Bronchial epithelial cell (primary cell): ENCODE data around the gene IFNA7. TPM values are rescaled to one million over a fixed set of nuclear protein-coding genes. Genes with fewer than 3 reads are reported as not detected.
"Not testable (repeated sequence)": the region's sequence is repeated elsewhere in the genome, so short reads cannot be mapped to it uniquely, and the experiment has no call there.

Experiments
- DNase-seq: peaks from one replicate; pipeline ENCODE4 v3.0.0-alpha.2; 2010; ENCODE audit warnings: low read depth
- FAIRE-seq: peaks from 2 replicates; lab custom pipeline; 2011; peaks lifted over from hg19 to GRCh38; lab: Jason Lieb, UNC
- H3K27me3 ChIP-seq: 2 replicates; pipeline ENCODE4 v1.5.1; 2011; ENCODE audit warnings: low read length; ENCODE audit not compliant: control insufficient read depth, insufficient read depth
- H3K36me3 ChIP-seq: 2 replicates; pipeline ENCODE4 v1.5.1; 2011; ENCODE audit warnings: low read length; ENCODE audit not compliant: control insufficient read depth, insufficient read depth
- H3K4me3 ChIP-seq: 2 replicates; pipeline ENCODE4 v1.5.1; 2011; ENCODE audit warnings: mild to moderate bottlenecking, low read depth, low read length, control low read depth
- total RNA-seq: library from RNA; depleted of rRNA; stranded (reverse); fragments of >200 nt; gene quantifications from 2 replicates; pipeline ENCODE4 v1.2.1, GENCODE V29; 2014
- TF ChIP-seq, protein P1 (sequence below): IDR thresholded peaks from 2 replicates; pipeline ENCODE4 v1.5.1; 2011; ENCODE audit warnings: mild to moderate bottlenecking, moderate library complexity, low read length, control low read depth, inconsistent platforms; ENCODE audit not compliant: insufficient read depth, severe bottlenecking

The IFNA7 gene
- total RNA-seq, 1 donor from 2014 or later = not detected

DNA sequence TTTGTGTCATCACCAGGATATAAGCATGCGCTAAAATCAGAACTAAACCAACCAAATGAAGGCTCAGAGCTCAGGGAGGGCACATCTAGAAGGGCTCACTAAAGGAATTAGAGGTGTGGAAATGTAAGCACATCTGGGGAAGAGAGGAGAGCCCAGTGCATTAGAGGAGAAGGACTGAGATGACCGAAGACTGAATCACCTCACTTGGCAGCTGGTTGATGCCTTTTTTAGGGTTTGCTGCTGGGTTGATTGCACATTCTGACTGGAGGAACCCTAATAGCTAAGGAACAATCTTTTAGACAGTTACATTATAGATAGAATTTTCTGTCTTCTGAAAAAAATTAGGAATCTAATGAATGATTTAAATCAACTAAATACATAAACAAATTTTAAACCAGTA is 27.3 kb downstream of the IFNA7 start:
- FAIRE-seq = no peak
- Histone ChIP-seq H3K27me3 (peaks cover 6% of the 10 kb centered on the region), H3K4me3 (no peak overlapping the region), H3K36me3 (no peaks in the 10 kb centered on the region)
- TF ChIP-seq, protein P1, sequence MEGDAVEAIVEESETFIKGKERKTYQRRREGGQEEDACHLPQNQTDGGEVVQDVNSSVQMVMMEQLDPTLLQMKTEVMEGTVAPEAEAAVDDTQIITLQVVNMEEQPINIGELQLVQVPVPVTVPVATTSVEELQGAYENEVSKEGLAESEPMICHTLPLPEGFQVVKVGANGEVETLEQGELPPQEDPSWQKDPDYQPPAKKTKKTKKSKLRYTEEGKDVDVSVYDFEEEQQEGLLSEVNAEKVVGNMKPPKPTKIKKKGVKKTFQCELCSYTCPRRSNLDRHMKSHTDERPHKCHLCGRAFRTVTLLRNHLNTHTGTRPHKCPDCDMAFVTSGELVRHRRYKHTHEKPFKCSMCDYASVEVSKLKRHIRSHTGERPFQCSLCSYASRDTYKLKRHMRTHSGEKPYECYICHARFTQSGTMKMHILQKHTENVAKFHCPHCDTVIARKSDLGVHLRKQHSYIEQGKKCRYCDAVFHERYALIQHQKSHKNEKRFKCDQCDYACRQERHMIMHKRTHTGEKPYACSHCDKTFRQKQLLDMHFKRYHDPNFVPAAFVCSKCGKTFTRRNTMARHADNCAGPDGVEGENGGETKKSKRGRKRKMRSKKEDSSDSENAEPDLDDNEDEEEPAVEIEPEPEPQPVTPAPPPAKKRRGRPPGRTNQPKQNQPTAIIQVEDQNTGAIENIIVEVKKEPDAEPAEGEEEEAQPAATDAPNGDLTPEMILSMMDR = no peak
- DNase-seq = peak; percentile 32

DNA sequence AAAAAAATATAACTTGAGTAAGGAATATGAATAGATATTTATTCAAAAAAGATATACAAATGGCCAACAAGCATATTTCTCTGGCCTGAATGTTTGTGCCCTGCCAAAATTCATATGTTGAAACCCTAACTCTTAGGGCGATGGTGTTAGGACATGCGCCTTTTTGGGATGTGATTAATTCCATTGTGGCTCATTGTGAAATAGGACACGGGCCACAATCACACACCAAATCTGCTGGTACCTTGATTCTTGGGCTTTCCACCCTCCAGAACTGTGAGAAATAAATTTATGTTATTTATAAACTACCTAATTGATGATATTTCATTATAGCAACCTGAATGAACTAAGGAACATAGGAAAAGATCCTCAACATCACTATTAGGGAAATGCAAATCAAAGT is 29.8 kb downstream of the IFNA7 start:
- no peak overlapping the region for H3K4me3 ChIP-seq
- H3K36me3 ChIP-seq = no peaks in the 10 kb centered on the region
- DNase-seq (no peak), FAIRE-seq (no peak)
- TF ChIP-seq, protein P1 = no peak
- peaks cover 3% of the 10 kb centered on the region for H3K27me3 ChIP-seq

DNA sequence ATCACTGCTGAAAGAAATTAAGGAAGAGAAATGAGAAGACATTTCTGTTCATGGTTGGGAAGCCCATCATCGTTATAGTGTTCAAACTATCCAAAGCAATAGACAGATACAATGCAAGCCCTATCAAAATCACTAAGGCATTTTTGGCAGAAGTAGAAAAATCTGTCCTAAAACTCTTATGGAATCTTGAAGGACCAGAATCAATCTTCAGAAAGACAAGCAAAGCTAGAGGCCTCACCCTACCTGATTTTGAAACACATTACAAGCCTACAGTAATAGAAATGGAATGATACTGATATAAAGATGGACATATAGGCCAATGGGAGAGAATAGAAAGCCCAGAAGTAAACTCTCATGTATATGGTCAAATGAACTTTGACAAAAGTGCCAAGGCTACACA is 30.7 kb downstream of the IFNA7 start:
- Histone ChIP-seq H3K36me3 (no peaks in the 10 kb centered on the region), H3K27me3 (no peaks in the 10 kb centered on the region)
- no peak for FAIRE-seq

DNA sequence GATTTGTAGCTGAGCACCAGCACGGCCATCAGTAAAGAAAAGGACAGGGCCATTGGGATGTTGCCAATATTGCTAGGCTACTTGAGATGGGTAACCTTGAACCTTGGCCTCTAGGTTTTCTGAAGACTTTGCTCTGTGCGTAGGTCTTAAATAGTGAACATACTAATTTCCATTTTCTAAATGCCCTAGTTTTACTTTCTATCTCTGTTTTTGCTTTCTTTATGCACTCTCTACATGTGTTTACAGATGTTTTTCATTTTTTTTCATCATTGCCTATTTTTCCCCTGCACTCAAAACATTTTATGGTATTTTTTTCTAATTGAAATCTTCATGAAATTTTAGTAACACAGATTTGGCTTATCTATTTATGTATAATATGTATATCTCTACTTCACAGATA is 35.4 kb downstream of the IFNA7 start, which contains the start of gene IFNA21:
Gene IFNA21 (minus strand): TSS at position 101 of the 400 bp plus-strand sequence. CDS start 48 bp downstream, at position 53.
- not testable (repeated sequence) for FAIRE-seq, H3K36me3 ChIP-seq, H3K27me3 ChIP-seq, H3K4me3 ChIP-seq, DNase-seq

More for the DNA sequence above, 30.7 kb downstream of the IFNA7 start:
- DNase-seq = no peak
- TF ChIP-seq, protein P1 = no peak
- no peak overlapping the region for H3K4me3 ChIP-seq

DNA sequence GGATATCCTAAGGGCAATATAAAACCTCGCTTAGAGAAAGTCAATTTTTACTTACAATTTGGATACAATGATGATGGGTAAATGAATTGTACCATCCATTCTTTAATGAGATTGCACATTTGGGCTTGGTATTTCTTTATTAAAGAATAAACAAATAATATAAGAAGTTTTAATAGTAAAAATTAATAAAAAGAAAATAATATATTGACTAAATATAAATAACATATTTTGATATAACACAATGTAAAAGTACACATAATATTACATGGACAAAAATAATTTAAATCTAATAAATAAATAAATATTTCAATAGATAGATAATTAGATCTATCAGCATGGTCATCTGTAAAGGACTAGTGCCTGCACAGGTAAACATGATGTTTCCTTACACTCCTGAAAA is 36.5 kb downstream of the IFNA7 start:
- TF ChIP-seq, protein P1 = no peak
- no peak for FAIRE-seq
- Histone ChIP-seq H3K36me3 (no peaks in the 10 kb centered on the region), H3K27me3 (no peaks in the 10 kb centered on the region), H3K4me3 (no peak overlapping the region)
- DNase-seq = no peak

DNA sequence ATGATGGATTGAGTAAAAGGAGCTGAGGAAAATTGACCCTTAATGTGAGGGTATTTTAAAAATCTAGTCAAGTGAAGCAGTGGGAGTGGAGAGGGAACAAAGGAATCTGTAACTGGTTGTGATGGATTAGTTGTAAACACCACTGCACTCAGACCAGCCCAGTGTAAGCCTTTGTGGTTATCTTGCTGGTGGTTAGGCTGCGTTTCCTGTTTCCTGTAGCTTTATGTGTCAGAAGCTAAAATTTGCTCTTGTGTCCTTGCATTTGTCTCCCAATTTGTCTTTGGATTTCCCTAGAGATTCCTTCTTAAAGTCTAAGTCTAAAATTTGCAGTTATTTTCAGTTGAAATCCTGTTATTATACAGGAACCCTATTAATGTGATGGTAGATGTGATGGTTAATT is 41.8 kb downstream of the IFNA7 start:
- FAIRE-seq (no peak), DNase-seq (peak; percentile 14)
- TF ChIP-seq, protein P1 = no peak
- no peaks in the 10 kb centered on the region for H3K27me3 ChIP-seq
- no peak overlapping the region for H3K4me3 ChIP-seq
- H3K36me3 ChIP-seq = no peaks in the 10 kb centered on the region
